K562 (cell line): ENCODE data around the gene CREB3L2. TPM values are rescaled to one million over a fixed set of nuclear protein-coding genes. Genes with fewer than 3 reads are reported as not detected.

Source experiments
- ATAC-seq: fragments of 200-7000 bp; cut with Tn5 transposase; 3 replicates; pipeline ENCODE4 v1.9.1; 2020; ENCODE audit warnings: moderate library complexity
- BruUV-seq: library from RNA; stranded (reverse); fragments of 400-500 nt; replicated peaks from 2 replicates; lab custom pipeline; 2021; lab: Mats Ljungman, UMichigan
- CTCF ChIA-PET: fragments of 300-600 bp; formaldehyde crosslinking; extraction: SDS; loops from one replicate; lab custom pipeline; 2021; ENCODE audit warnings: low intra/inter-chr PET ratio; lab: Yijun Ruan, JAX
- POLR2A ChIA-PET: fragments of 300-600, 350-650 bp; sonication (Branson Sonifier 250); formaldehyde crosslinking; extraction: SDS; loops from one replicate; lab custom pipeline; 2021; ENCODE audit warnings: antibody characterized with exemption, inconsistent platforms; lab: Yijun Ruan, JAX
- DNase-seq, 4 experiments: peaks; one replicate each; pipeline versions ENCODE4 v3.0.0 to v3.0.0-alpha.2; 2011 to 2018; ENCODE audit warnings: low spot score in 3 of 4, mixed read lengths in 3 of 4; ENCODE audit errors: extremely low read depth in 1 of 4
- FAIRE-seq: peaks from 2 replicates; lab custom pipeline; 2011; peaks lifted over from hg19 to GRCh38; lab: Jason Lieb, UNC
- H2AFZ ChIP-seq: 2 replicates; pipeline ENCODE4 v1.6.0; 2011; ENCODE audit warnings: low read depth, low read length, control low read depth, inconsistent platforms
- H3K27ac ChIP-seq: fragments of 200-600 bp; 3 replicates; pipeline ENCODE4 v1.8.0; 2011; ENCODE audit warnings: low read depth, mild to moderate bottlenecking, control low read depth, inconsistent platforms, low read length, moderate library complexity, mixed read lengths; ENCODE audit errors: extremely low read depth
- H3K27me3 ChIP-seq, 2 experiments: fragments of 300-600 bp in 1 of 2; 2 replicates in 1 of 2; 3 replicates in 1 of 2; pipeline versions ENCODE4 v1.6.0 to v1.8.0; 2011; ENCODE audit warnings: inconsistent platforms in 2 of 2, low read length in 2 of 2, mild to moderate bottlenecking in 1 of 2, mixed read lengths in 1 of 2, moderate library complexity in 1 of 2; ENCODE audit not compliant: control insufficient read depth in 2 of 2, insufficient read depth in 2 of 2
- H3K36me3 ChIP-seq: fragments of 300-600 bp; 3 replicates; pipeline ENCODE4 v1.8.0; 2011; ENCODE audit warnings: mild to moderate bottlenecking, low read length, inconsistent platforms; ENCODE audit not compliant: control insufficient read depth, insufficient read depth
- H3K4me1 ChIP-seq, 2 experiments: fragments of 200-600 bp in 1 of 2; replicated peaks in 1 of 2; 2 replicates in 1 of 2; 3 replicates in 1 of 2; pipeline versions ENCODE4 v1.5.1 to v1.8.0; 2011; ENCODE audit warnings: inconsistent platforms in 2 of 2, low read length in 2 of 2, mild to moderate bottlenecking in 1 of 2, mixed read lengths in 1 of 2, moderate library complexity in 1 of 2; ENCODE audit not compliant: control insufficient read depth in 2 of 2, insufficient read depth in 2 of 2
- H3K4me2 ChIP-seq: 2 replicates; pipeline ENCODE4 v1.6.1; 2011; ENCODE audit warnings: low read length, control low read depth, inconsistent platforms, mixed read lengths; ENCODE audit not compliant: insufficient read depth
- H3K4me3 ChIP-seq: fragments of 200-600 bp; sonication (generic), shearing (Covaris generic); 2 replicates; pipeline ENCODE4 v1.5.1; 2016; ENCODE audit warnings: control low read depth, inconsistent platforms
- H3K79me2 ChIP-seq: fragments of 200-600 bp; 3 replicates; pipeline ENCODE4 v1.8.0; 2011; ENCODE audit warnings: low read length, inconsistent platforms; ENCODE audit not compliant: control insufficient read depth, insufficient read depth
- H3K9ac ChIP-seq, 2 experiments: 2 replicates each; pipeline versions ENCODE4 v1.6.0 to v1.6.1; 2011; ENCODE audit warnings: low read depth in 2 of 2, low read length in 2 of 2, control low read depth in 1 of 2, inconsistent platforms in 1 of 2, mild to moderate bottlenecking in 1 of 2, mixed read lengths in 1 of 2; ENCODE audit not compliant: insufficient read depth in 1 of 2
- H3K9me1 ChIP-seq: one replicate; pipeline ENCODE4 v1.6.0; 2011; ENCODE audit warnings: inconsistent platforms, mild to moderate bottlenecking, low read length, moderate library complexity; ENCODE audit not compliant: control insufficient read depth, insufficient read depth
- H3K9me3 ChIP-seq: replicated peaks from 2 replicates; pipeline ENCODE4 v1.5.1; 2011; ENCODE audit warnings: low read depth, low read length, inconsistent platforms; ENCODE audit not compliant: control insufficient read depth, insufficient read depth
- H4K20me1 ChIP-seq: replicated peaks from 2 replicates; pipeline ENCODE4 v1.6.1; 2011; ENCODE audit warnings: low read length, inconsistent platforms, mixed read lengths; ENCODE audit not compliant: control insufficient read depth, insufficient read depth
- ARID1B ChIP-seq: fragments of 450-650 bp; IDR thresholded peaks from 2 replicates; pipeline ENCODE4 v1.6.1; 2016; ENCODE audit warnings: antibody characterized with exemption, mild to moderate bottlenecking, inconsistent platforms
- DIDO1 ChIP-seq: fragments of 450-650 bp; IDR thresholded peaks from 2 replicates; pipeline ENCODE4 v1.6.1; 2016; ENCODE audit warnings: low read depth, missing biosample characterization, missing genetic modification characterization
- FOXJ3 ChIP-seq: sonication (generic); formaldehyde crosslinking; IDR thresholded peaks from 2 replicates; pipeline ENCODE4 v1.4.0; 2020; ENCODE audit warnings: mild to moderate bottlenecking, missing genetic modification reagents
- HSF4 ChIP-seq: fragments of 250-450 bp; sonication (Bioruptor Pico); IDR thresholded peaks from 2 replicates; pipeline ENCODE4 v2.1.2; 2022; ENCODE audit warnings: mild to moderate bottlenecking, moderate library complexity, borderline replicate concordance
- NR2F6 ChIP-seq: fragments of 450-650 bp; formaldehyde crosslinking; IDR thresholded peaks from 2 replicates; pipeline ENCODE4 v1.4.0; 2020; ENCODE audit warnings: mild to moderate bottlenecking
- RNF219 ChIP-seq: fragments of 250-450 bp; sonication (Bioruptor Pico); IDR thresholded peaks from 2 replicates; pipeline ENCODE4 v1.5.0; 2022; ENCODE audit warnings: mild to moderate bottlenecking
- SMAD4 ChIP-seq: fragments of 250-450 bp; sonication (Bioruptor Pico); conservative IDR thresholded peaks from 2 replicates; pipeline ENCODE4 v1.8.0; 2021; ENCODE audit warnings: inconsistent platforms, mild to moderate bottlenecking, moderate library complexity
- SNRNP70 ChIP-seq: fragments of 200-400 bp; formaldehyde crosslinking; optimal IDR thresholded peaks from 2 replicates; pipeline ENCODE3; 2017; ENCODE audit warnings: low read depth, low read length
- ZNF583 ChIP-seq: fragments of 250-450 bp; sonication (Bioruptor Pico); IDR thresholded peaks from 2 replicates; pipeline ENCODE4 v1.4.0; 2020
- WGBS: fragments of 100-300 bp; shearing (Covaris generic); methylation state at CpG from one replicate; pipeline ENCODE4 v1.1.6; 2016; ENCODE audit warnings: low coverage, mixed read lengths; ENCODE audit not compliant: insufficient coverage; ENCODE audit errors: missing lambda C conversion rate; 5-methylcytosine and 5-hydroxymethylcytosine counted together
- in situ Hi-C: fragments of 300-500 bp; cut with MboI; formaldehyde crosslinking; loops from 4 replicates; pipeline ENCODE4 v1.15.0; 2018; ENCODE audit warnings: inconsistent platforms, mixed read lengths
- intact Hi-C: fragments of 100-400 bp; cut with micrococcal nuclease; formaldehyde crosslinking; loops from 2 replicates; pipeline ENCODE4 v1.14.2; 2022
- polyA plus RNA-seq, 8 experiments: library from polyadenylated mRNA; depleted of rRNA in 4 of 8; stranded (reverse) in 5 of 8; unstranded in 3 of 8; fragments of >200 nt; fragmentation: Nextera tagmentation in 2 of 8; fragmentation: Illumina TruSeq in 1 of 8; extraction: Ambion mirVana in 2 of 8; extraction: Trizol in 1 of 8; gene quantifications; 2 replicates each; pipeline versions ENCODE4 v1.2.1 to v1.2.3, GENCODE V29; 2011 to 2014; ENCODE audit warnings: inconsistent platforms in 1 of 8, missing spikeins in 1 of 8
- total RNA-seq, 7 experiments: library from RNA; depleted of rRNA in 6 of 7; stranded (reverse); fragments of >200 nt in 6 of 7; fragmentation: Illumina TruSeq in 2 of 7; extraction: Trizol in 2 of 7; gene quantifications; 2 replicates each; pipeline versions ENCODE4 v1.2.1 to v1.2.3, GENCODE V29; 2011 to 2021; ENCODE audit warnings: low replicate concordance in 1 of 7

The CREB3L2 gene
- total and polyA plus RNA-seq, 9 of the 15 experiments (the other 6 are each of a cell fraction or from before 2014, with no cell fraction given) = 7.1 to 45.6 (median 15.8) TPM

DNA sequence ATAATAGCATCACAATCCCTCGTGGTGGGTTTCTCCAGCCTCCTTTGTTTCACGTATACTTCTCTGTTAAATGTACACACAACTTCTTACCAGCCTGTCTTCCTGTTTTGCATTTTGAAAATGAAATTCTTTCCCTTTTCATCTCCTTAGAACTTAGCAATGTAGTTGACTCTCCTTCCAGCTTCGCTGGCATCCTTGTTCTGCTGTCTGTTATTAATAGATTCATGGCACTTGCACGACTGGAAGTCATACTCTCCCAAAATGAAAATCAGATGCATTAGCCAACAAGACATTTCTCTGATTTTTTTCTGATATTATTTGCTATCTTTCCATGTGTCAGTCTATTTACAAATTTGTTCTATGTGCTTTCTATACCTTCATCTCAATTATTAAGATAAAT, 3.0 kb upstream of the CREB3L2 start:
- H3K4me2 ChIP-seq = no peak overlapping the region
- 42% methylated on average over 4 of the region's 4 CpGs for WGBS
- FAIRE-seq (no peak), DNase-seq (no peak), ATAC-seq (no peak)
- in situ Hi-C loops = loop anchor here (5.0 kb wide), 2 partner anchors 98 to 348 kb away; no protein-coding TSS in a partner anchor
- no TSS peak for BruUV-seq
- no peaks in the 10 kb centered on the region for H3K36me3 ChIP-seq
- ChIA-PET POLR2A (no interaction called here), CTCF (no interaction called here)
- H4K20me1 ChIP-seq = no peaks in the 10 kb centered on the region
- H3K4me3 ChIP-seq = no peak overlapping the region
- H3K27ac ChIP-seq = no peak overlapping the region
- peaks cover 20% of the 10 kb centered on the region for H3K79me2 ChIP-seq
- no peaks in the 10 kb centered on the region for H3K27me3 ChIP-seq
- peak overlapping the region; percentile 47 for H2AFZ ChIP-seq
- peaks cover 5% of the 10 kb centered on the region for H3K9me1 ChIP-seq
- H3K9me3 ChIP-seq = no peaks in the 10 kb centered on the region
- TF ChIP-seq NR2F6 (no peak), SNRNP70 (no peak), SMAD4 (no peak), ZNF583 (CRISPR knock-in tag) (no peak), ARID1B (no peak), HSF4 (CRISPR knock-in tag) (no peak), RNF219 (CRISPR knock-in tag) (no peak), DIDO1 (tag) (no peak), FOXJ3 (no peak)
- intact Hi-C loops = loop anchor here (5.0 to 10.0 kb wide), 2 partner anchors 250 to 732 kb away; no protein-coding TSS in a partner anchor
- H3K4me1 ChIP-seq = peaks cover 9 to 10% of the 10 kb centered on the region in 2 experiments; a peak in 4 of 5 replicates
- H3K9ac ChIP-seq = no peak overlapping the region
